Vagina (tissue), 2 donors: ENCODE results near the gene MEGF6. TPM values are rescaled to one million over a fixed set of nuclear protein-coding genes. Genes with fewer than 3 reads are reported as not detected.

Experiments
- DNase-seq, 2 donors: peaks; one replicate each; pipeline ENCODE4 v3.0.0-alpha.2; 2017; ENCODE audit errors: extremely low spot score in 2 of 2
- H3K27ac ChIP-seq: fragments of 200-600 bp; sonication (generic); one replicate; pipeline ENCODE4 v1.5.1; 2019
- H3K27me3 ChIP-seq: fragments of 200-600 bp; sonication (generic); one replicate; pipeline ENCODE4 v1.5.1; 2019
- H3K36me3 ChIP-seq, 2 donors: fragments of 200-600 bp; sonication (generic); one replicate each; pipeline ENCODE4 v1.5.1; 2017 to 2019
- H3K4me1 ChIP-seq: fragments of 200-600 bp; sonication (generic); one replicate; pipeline ENCODE4 v1.5.1; 2019
- H3K4me3 ChIP-seq, 2 donors: fragments of 200-600 bp; sonication (generic); 1 replicate in 1 of 2; 2 replicates in 1 of 2; pipeline ENCODE4 v1.5.1; 2016 to 2019
- H3K9me3 ChIP-seq: fragments of 200-600 bp; sonication (generic); one replicate; pipeline ENCODE4 v1.5.1; 2019
- POLR2A ChIP-seq, 2 donors: fragments of 450-650 bp; IDR thresholded peaks; one replicate each; pipeline ENCODE4 v1.6.1; 2017; ENCODE audit warnings: antibody characterized with exemption in 2 of 2, mild to moderate bottlenecking in 2 of 2, moderate library complexity in 2 of 2
- POLR2AphosphoS5 ChIP-seq, 2 donors: sonication (generic); formaldehyde crosslinking; IDR thresholded peaks; one replicate each; pipeline ENCODE4 v1.9.0; 2017; ENCODE audit warnings: antibody characterized with exemption in 2 of 2, mild to moderate bottlenecking in 2 of 2, low read depth in 1 of 2; ENCODE audit not compliant: insufficient read depth in 1 of 2
- intact Hi-C: fragments of 100-400 bp; cut with DNase I; formaldehyde crosslinking; loops from one replicate; pipeline ENCODE4 v1.15.1; 2023
- total RNA-seq: library from RNA; depleted of rRNA; stranded (reverse); fragments of >200 nt; gene quantifications from one replicate; pipeline ENCODE4 v1.2.3, GENCODE V29; 2016
- TF ChIP-seq, protein P1 (sequence below), 3 experiments: fragments of 450-650 bp in 2 of 3; fragments of 200-600 bp in 1 of 3; sonication (generic) in 1 of 3; IDR thresholded peaks; one replicate each; pipeline ENCODE4 v1.5.1; 2017 to 2019; ENCODE audit warnings: antibody characterized with exemption in 3 of 3, mild to moderate bottlenecking in 2 of 3, moderate library complexity in 2 of 3

The MEGF6 gene
- total RNA-seq, 1 donor from 2014 or later: 37.6 TPM

DNA sequence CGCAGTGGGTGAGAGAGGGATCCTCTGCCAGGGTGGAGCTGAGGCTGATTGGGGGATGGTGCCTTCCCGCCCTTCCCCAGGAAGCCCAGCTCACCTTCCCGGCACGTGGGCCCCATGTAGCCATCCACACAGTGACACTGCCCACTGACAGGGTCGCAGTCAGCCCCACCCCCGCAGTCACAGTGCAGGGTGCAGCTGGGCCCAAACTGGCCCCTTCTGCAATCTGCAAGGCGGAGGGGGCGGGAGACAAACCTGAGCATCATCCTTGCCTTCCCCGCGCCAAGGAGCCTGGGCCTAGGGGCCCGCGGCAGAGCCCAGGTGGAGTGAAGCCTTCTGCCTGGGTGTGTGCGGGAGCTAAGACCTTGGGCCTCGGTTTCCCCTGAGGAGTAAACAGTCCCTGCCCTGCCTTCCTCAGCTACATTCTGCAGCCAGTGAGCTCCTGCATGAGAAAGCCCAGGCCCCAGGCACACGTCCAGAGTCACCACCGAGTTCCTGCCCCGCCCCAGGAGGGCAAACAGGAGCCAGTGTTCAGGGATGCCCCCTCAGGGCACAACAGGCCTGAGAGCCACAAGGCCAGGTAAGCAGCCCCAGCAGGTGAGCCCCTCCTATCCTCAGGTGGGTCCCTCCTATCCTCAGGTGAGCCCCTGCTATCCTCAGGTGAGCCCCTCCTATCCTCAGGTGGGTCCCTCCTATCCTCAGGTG, 118.6 kb downstream of the MEGF6 start:
- Histone ChIP-seq H3K9me3 (no peaks in the 10 kb centered on the region), H3K27me3 (no peaks in the 10 kb centered on the region), H3K36me3 (peaks cover 0 to 5% of the 10 kb centered on the region in 2 donors), H3K27ac (no peak overlapping the region), H3K4me1 (peaks cover 12% of the 10 kb centered on the region), H3K4me3 (no peak overlapping the region)
- intact Hi-C loops: loop anchor here (2.0 kb wide), 1 partner anchor 124 kb away; no protein-coding TSS in a partner anchor
- no peak for DNase-seq
- TF ChIP-seq POLR2A (IDR thresholded peaks at IDR 0.05): no peak
- no peak for TF ChIP-seq POLR2AphosphoS5 (IDR thresholded peaks at IDR 0.05; ENCODE audit: insufficient read depth in 1 of 2, low read depth in 1 of 2)
- TF ChIP-seq, protein P1, sequence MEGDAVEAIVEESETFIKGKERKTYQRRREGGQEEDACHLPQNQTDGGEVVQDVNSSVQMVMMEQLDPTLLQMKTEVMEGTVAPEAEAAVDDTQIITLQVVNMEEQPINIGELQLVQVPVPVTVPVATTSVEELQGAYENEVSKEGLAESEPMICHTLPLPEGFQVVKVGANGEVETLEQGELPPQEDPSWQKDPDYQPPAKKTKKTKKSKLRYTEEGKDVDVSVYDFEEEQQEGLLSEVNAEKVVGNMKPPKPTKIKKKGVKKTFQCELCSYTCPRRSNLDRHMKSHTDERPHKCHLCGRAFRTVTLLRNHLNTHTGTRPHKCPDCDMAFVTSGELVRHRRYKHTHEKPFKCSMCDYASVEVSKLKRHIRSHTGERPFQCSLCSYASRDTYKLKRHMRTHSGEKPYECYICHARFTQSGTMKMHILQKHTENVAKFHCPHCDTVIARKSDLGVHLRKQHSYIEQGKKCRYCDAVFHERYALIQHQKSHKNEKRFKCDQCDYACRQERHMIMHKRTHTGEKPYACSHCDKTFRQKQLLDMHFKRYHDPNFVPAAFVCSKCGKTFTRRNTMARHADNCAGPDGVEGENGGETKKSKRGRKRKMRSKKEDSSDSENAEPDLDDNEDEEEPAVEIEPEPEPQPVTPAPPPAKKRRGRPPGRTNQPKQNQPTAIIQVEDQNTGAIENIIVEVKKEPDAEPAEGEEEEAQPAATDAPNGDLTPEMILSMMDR (IDR thresholded peaks at IDR 0.05): no peak

DNA sequence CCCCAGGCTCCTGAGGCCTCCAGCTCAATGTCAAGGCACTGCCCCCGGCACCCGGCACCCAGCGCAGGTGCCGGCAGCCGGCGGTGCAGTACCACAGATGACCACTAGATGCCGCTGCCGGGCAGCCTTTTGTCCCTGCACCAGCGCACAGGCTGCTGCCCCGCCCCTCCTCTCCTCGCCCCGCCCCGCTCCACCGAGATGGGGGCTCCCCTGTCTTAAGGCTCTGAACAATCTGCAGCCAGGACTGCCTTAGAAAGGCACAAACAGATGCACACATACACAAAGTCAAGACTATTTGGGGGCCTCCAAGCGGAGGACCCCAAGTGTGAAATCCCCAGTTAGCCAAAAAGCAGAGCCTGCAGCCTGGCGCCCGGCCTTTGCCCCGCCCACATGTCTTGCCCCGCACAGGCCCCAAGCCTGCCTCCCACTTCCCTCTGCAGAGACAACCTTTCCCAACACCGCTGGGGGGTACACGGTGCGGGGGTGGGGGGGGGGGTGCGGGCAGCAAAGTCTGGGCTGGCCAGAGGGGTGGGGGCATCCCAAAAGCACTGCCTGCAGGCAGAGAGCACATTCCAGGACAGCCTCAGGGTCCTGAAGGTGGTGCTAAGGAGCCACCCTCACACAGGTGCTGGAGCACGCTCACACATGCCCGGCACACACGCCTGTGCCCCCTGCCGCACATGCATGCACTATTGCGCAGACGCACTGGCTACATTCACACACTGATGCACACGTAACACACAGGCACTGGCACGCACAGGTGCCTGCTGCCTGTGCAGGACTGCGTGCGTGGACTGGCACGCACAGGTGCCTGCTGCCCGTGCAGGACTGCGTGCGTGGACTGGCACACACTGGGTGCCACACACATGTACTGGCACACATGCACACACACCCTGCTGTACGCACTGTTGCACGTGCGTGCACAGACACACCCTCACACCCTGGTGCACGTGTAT, 119.7 kb downstream of the MEGF6 start:
- TF ChIP-seq POLR2AphosphoS5 (IDR thresholded peaks at IDR 0.05; ENCODE audit: insufficient read depth in 1 of 2, low read depth in 1 of 2): no peak
- TF ChIP-seq, protein P1 (IDR thresholded peaks at IDR 0.05): peak; percentile 96 to 99 (median 98)
- no peak for DNase-seq
- no peaks in the 10 kb centered on the region for H3K9me3 ChIP-seq
- H3K27ac ChIP-seq: no peak overlapping the region
- no peaks in the 10 kb centered on the region for H3K27me3 ChIP-seq
- H3K36me3 ChIP-seq: peaks cover 0 to 5% of the 10 kb centered on the region in 2 donors
- intact Hi-C loops: loop anchor here (2.0 kb wide), 1 partner anchor 125 kb away; no protein-coding TSS in a partner anchor
- peaks cover 12% of the 10 kb centered on the region for H3K4me1 ChIP-seq
- H3K4me3 ChIP-seq: peak overlapping the region in 1 of 2 donors; percentile 23

DNA sequence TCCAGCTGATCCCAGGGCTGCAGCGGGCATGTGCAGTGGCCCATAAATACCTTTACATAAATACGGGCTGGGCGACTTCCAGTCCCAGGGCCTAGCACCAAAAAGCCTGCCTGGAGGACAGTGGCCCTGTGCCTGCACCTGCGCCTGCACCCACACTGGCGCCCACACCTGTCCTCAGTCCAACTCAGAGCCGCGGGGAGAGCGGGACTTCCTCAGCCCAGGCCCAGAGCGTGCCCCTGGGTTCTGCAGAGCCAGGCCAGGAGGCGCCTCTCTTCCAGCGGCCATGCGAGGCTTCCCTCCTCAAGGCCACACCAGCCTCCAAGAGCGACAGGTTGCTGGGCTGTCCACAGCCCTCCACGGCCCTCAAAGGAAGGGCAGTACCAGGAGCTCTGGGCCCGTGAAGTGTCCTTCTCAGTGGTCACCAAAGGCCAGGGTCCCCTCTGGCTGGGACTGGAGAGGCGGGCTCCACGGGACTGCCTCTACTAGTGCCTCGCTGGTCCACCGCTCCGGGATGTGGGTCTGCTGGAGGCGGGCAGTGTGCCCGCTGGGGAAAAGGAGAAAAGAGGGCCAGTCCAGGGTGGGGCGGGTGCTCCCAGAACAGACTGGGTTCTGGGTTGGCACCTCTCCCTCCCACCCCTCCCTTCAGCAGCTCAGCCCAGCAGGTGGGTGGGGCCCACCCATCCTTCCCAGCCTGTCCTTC, 121.1 kb downstream of the MEGF6 start:
- TF ChIP-seq POLR2A (IDR thresholded peaks at IDR 0.05): no peak
- TF ChIP-seq, protein P1 (IDR thresholded peaks at IDR 0.05): no peak
- TF ChIP-seq POLR2AphosphoS5 (IDR thresholded peaks at IDR 0.05; ENCODE audit: insufficient read depth in 1 of 2, low read depth in 1 of 2): no peak
- Histone ChIP-seq H3K9me3 (no peaks in the 10 kb centered on the region), H3K4me1 (peaks cover 12% of the 10 kb centered on the region), H3K36me3 (peaks cover 0 to 5% of the 10 kb centered on the region in 2 donors), H3K27me3 (no peaks in the 10 kb centered on the region), H3K4me3 (no peak overlapping the region), H3K27ac (no peak overlapping the region)
- DNase-seq: no peak
- intact Hi-C loops: no loop called here

DNA sequence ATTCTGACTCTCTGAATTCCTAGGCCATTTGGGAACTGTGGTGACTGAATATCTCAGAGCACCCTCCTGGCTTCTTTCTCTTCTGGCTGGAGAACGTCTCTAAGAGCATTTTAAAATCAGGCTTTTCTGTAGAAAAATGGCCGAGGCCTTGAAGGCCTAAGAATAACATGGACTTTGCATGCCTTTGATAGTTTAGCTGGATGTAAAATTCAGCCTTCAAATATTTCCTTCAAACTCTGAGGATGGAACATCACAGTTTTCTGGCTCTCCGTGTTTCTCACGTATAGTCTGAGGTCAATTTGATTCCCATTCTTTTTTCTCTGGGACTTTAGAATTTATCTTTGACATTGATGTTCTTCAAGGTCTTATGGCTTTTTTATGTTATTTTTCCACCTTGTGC, 122.9 kb downstream of the MEGF6 start:
- no peak for DNase-seq
- TF ChIP-seq POLR2A (IDR thresholded peaks at IDR 0.05): no peak
- TF ChIP-seq, protein P1 (IDR thresholded peaks at IDR 0.05): no peak
- TF ChIP-seq POLR2AphosphoS5 (IDR thresholded peaks at IDR 0.05; ENCODE audit: insufficient read depth in 1 of 2, low read depth in 1 of 2): no peak
- Histone ChIP-seq H3K9me3 (no peaks in the 10 kb centered on the region), H3K27ac (no peak overlapping the region), H3K36me3 (no peaks in the 10 kb centered on the region), H3K4me3 (no peak overlapping the region), H3K27me3 (no peaks in the 10 kb centered on the region), H3K4me1 (peaks cover 12% of the 10 kb centered on the region)
- intact Hi-C loops: no loop called here
